ENCODE measurements around the gene BCOR. TPM values are rescaled to one million over a fixed set of nuclear protein-coding genes. Genes with fewer than 3 reads are reported as not detected.

BCOR gene
- total RNA-seq, 3 donors from 2014 or later = 11.7 to 28.1 (median 27.9) TPM

GRCh38 chrX:40111868-40112267, 14.1 kb upstream of the BCOR start:
- H3K27me3 ChIP-seq = peaks cover 0 to 69% of the 10 kb centered on the region in 2 donors
- DNase-seq (ENCODE audit: low spot score in 2 of 2) = no peak
- H3K27ac ChIP-seq = no peak overlapping the region
- H3K9me3 ChIP-seq = no peaks in the 10 kb centered on the region
- H3K4me1 ChIP-seq = peaks cover 4 to 6% of the 10 kb centered on the region in 2 donors
- no peak overlapping the region for H3K4me3 ChIP-seq
- TF ChIP-seq POLR2A (IDR thresholded peaks at IDR 0.05) = no peak
- no peak for TF ChIP-seq POLR2AphosphoS5 (IDR thresholded peaks at IDR 0.05)
- no peak for TF ChIP-seq CTCF (IDR thresholded peaks at IDR 0.05)
- intact Hi-C loops (cut with DNase I; ENCODE audit: low total_unique reads) = no loop called here
- no peaks in the 10 kb centered on the region for H3K36me3 ChIP-seq

- Histone ChIP-seq H3K9me3 (no peaks in the 10 kb centered on the region), H3K27ac (peak overlapping the region; percentile 93 to 98), H3K27me3 (peaks cover 0 to 83% of the 10 kb centered on the region in 2 donors), H3K4me3 (peak overlapping the region; percentile 52 to 83 (median 67)), H3K36me3 (no peaks in the 10 kb centered on the region), H3K4me1 (peaks cover 4 to 6% of the 10 kb centered on the region in 2 donors)
- intact Hi-C loops (cut with DNase I; ENCODE audit: low total_unique reads) = no loop called here
- DNase-seq (ENCODE audit: low spot score in 2 of 2) = no peak
- TF ChIP-seq POLR2A (IDR thresholded peaks at IDR 0.05) (no peak), POLR2AphosphoS5 (IDR thresholded peaks at IDR 0.05) (no peak), CTCF (IDR thresholded peaks at IDR 0.05) (no peak)
These were observed 11.7 kb upstream of the BCOR start for GRCh38 chrX:40109288-40110008.

GRCh38 chrX:40108959-40109287, 11.2 kb upstream of the BCOR start:
- TF ChIP-seq POLR2AphosphoS5 (IDR thresholded peaks at IDR 0.05) (no peak), POLR2A (IDR thresholded peaks at IDR 0.05) (no peak), CTCF (IDR thresholded peaks at IDR 0.05) (no peak)
- peaks cover 0 to 85% of the 10 kb centered on the region in 2 donors for H3K27me3 ChIP-seq
- H3K27ac ChIP-seq = peak overlapping the region; percentile 93 to 98
- no peaks in the 10 kb centered on the region for H3K9me3 ChIP-seq
- no peaks in the 10 kb centered on the region for H3K36me3 ChIP-seq
- intact Hi-C loops (cut with DNase I; ENCODE audit: low total_unique reads) = no loop called here
- peak in 1 of 2 donors; percentile 70 for DNase-seq (ENCODE audit: low spot score in 2 of 2)
- peak overlapping the region; percentile 52 to 83 (median 67) for H3K4me3 ChIP-seq
- H3K4me1 ChIP-seq = peaks cover 4 to 6% of the 10 kb centered on the region in 2 donors

- peaks cover 0 to 88% of the 10 kb centered on the region in 2 donors for H3K27me3 ChIP-seq
- TF ChIP-seq POLR2A (IDR thresholded peaks at IDR 0.05) = no peak
- no peak for TF ChIP-seq CTCF (IDR thresholded peaks at IDR 0.05)
- TF ChIP-seq POLR2AphosphoS5 (IDR thresholded peaks at IDR 0.05) = no peak
- peaks cover 4 to 6% of the 10 kb centered on the region in 2 donors for H3K4me1 ChIP-seq
- no peaks in the 10 kb centered on the region for H3K36me3 ChIP-seq
- H3K27ac ChIP-seq = peak overlapping the region; percentile 93 to 98
- intact Hi-C loops (cut with DNase I; ENCODE audit: low total_unique reads) = no loop called here
- no peaks in the 10 kb centered on the region for H3K9me3 ChIP-seq
- DNase-seq (ENCODE audit: low spot score in 2 of 2) = no peak
- peak overlapping the region; percentile 52 to 83 (median 67) for H3K4me3 ChIP-seq
These were observed 10.6 kb upstream of the BCOR start for GRCh38 chrX:40108162-40108958.

Data from breast epithelium (tissue), 4 donors.